Osteoblast (primary cell): ENCODE measurements around the gene L3MBTL2. TPM values are rescaled to one million over a fixed set of nuclear protein-coding genes. Genes with fewer than 3 reads are reported as not detected.

Experiments
- DNase-seq: peaks from one replicate; pipeline ENCODE4 v3.0.0; 2011; ENCODE audit warnings: low spot score, mixed read lengths; ENCODE audit not compliant: insufficient read length; ENCODE audit errors: missing footprints
- H2AFZ ChIP-seq: 2 replicates; pipeline ENCODE4 v1.6.0; 2011; ENCODE audit warnings: mild to moderate bottlenecking, low read length
- H3K27ac ChIP-seq: 2 replicates; pipeline ENCODE4 v1.5.1; 2011; ENCODE audit warnings: mild to moderate bottlenecking, low read depth, low read length, moderate library complexity
- H3K27me3 ChIP-seq: 2 replicates; pipeline ENCODE4 v1.6.0; 2012; ENCODE audit warnings: mild to moderate bottlenecking, control low read depth, inconsistent platforms, low read length, moderate library complexity; ENCODE audit not compliant: insufficient read depth
- H3K36me3 ChIP-seq: 2 replicates; pipeline ENCODE4 v1.5.1; 2011; ENCODE audit warnings: mild to moderate bottlenecking, low read length, control low read depth, moderate library complexity; ENCODE audit not compliant: insufficient read depth
- H3K4me1 ChIP-seq: 2 replicates; pipeline ENCODE4 v1.5.1; 2011; ENCODE audit warnings: mild to moderate bottlenecking, low read length, control low read depth, moderate library complexity; ENCODE audit not compliant: insufficient read depth
- H3K4me2 ChIP-seq: 2 replicates; pipeline ENCODE4 v1.6.0; 2011; ENCODE audit warnings: mild to moderate bottlenecking, low read length; ENCODE audit not compliant: insufficient read depth
- H3K4me3 ChIP-seq: fragments of 200-600 bp; sonication (generic); 3 replicates; pipeline ENCODE4 v1.5.1; 2012; ENCODE audit warnings: mild to moderate bottlenecking, low read length, inconsistent platforms; ENCODE audit not compliant: insufficient read depth
- H3K79me2 ChIP-seq: 2 replicates; pipeline ENCODE4 v1.6.0; 2012; ENCODE audit warnings: mild to moderate bottlenecking, low read length, control low read depth, inconsistent platforms; ENCODE audit not compliant: insufficient read depth
- H3K9me3 ChIP-seq: 2 replicates; pipeline ENCODE4 v1.5.1; 2011; ENCODE audit warnings: low read depth, low read length, control low read depth
- H4K20me1 ChIP-seq: 2 replicates; pipeline ENCODE4 v1.6.0; 2012; ENCODE audit warnings: mild to moderate bottlenecking, low read length, control low read depth; ENCODE audit not compliant: insufficient read depth
- CTCF ChIP-seq: IDR thresholded peaks from 2 replicates; pipeline ENCODE4 v1.5.1; 2011; ENCODE audit warnings: mild to moderate bottlenecking, low read depth, low read length, moderate library complexity; ENCODE audit errors: extremely low read depth
- total RNA-seq: library from RNA; depleted of rRNA; stranded (reverse); fragments of >200 nt; gene quantifications from 2 replicates; pipeline ENCODE4 v1.2.3, GENCODE V29; 2012

L3MBTL2 gene
- total RNA-seq, 1 donor = 22.8 TPM

- H3K27me3 ChIP-seq = no peaks in the 10 kb centered on the region
- TF ChIP-seq CTCF = no peak
- peaks cover 31% of the 10 kb centered on the region for H3K79me2 ChIP-seq
- H3K4me3 ChIP-seq = no peak overlapping the region
- H4K20me1 ChIP-seq = peaks cover 13% of the 10 kb centered on the region
- no peaks in the 10 kb centered on the region for H3K9me3 ChIP-seq
- H2AFZ ChIP-seq = no peak overlapping the region
- H3K36me3 ChIP-seq = peaks cover 79% of the 10 kb centered on the region
- H3K4me2 ChIP-seq = no peak overlapping the region
- H3K4me1 ChIP-seq = no peaks in the 10 kb centered on the region
- no peak overlapping the region for H3K27ac ChIP-seq
- no peak for DNase-seq
Observed at GRCh38 chr22:41267958-41268357, 62.8 kb downstream of the L3MBTL2 start.

- no peak overlapping the region for H3K4me3 ChIP-seq
- H3K36me3 ChIP-seq = peaks cover 75% of the 10 kb centered on the region
- H3K9me3 ChIP-seq = no peaks in the 10 kb centered on the region
- H3K4me1 ChIP-seq = no peaks in the 10 kb centered on the region
- no peak overlapping the region for H3K4me2 ChIP-seq
- TF ChIP-seq CTCF = no peak
- H2AFZ ChIP-seq = no peak overlapping the region
- peak; percentile 45 for DNase-seq
- no peaks in the 10 kb centered on the region for H3K27me3 ChIP-seq
- no peak overlapping the region for H3K27ac ChIP-seq
- H3K79me2 ChIP-seq = peaks cover 35% of the 10 kb centered on the region
- H4K20me1 ChIP-seq = peaks cover 11% of the 10 kb centered on the region
Observed at GRCh38 chr22:41271787-41272186, 66.7 kb downstream of the L3MBTL2 start.

GRCh38 chr22:41273128-41273527 is 68.0 kb downstream of the L3MBTL2 start:
- Histone ChIP-seq H3K9me3 (no peaks in the 10 kb centered on the region), H3K4me3 (no peak overlapping the region), H3K36me3 (peaks cover 73% of the 10 kb centered on the region), H3K4me2 (no peak overlapping the region), H4K20me1 (peaks cover 5% of the 10 kb centered on the region), H3K79me2 (peaks cover 40% of the 10 kb centered on the region), H2AFZ (no peak overlapping the region), H3K4me1 (no peaks in the 10 kb centered on the region), H3K27ac (no peak overlapping the region), H3K27me3 (no peaks in the 10 kb centered on the region)
- DNase-seq = no peak
- no peak for TF ChIP-seq CTCF

- Histone ChIP-seq H3K27ac (no peak overlapping the region), H3K9me3 (no peaks in the 10 kb centered on the region), H3K4me2 (no peak overlapping the region), H3K27me3 (no peaks in the 10 kb centered on the region), H3K4me3 (no peak overlapping the region), H3K4me1 (no peaks in the 10 kb centered on the region), H2AFZ (no peak overlapping the region), H3K36me3 (peaks cover 73% of the 10 kb centered on the region), H4K20me1 (peaks cover 5% of the 10 kb centered on the region), H3K79me2 (peaks cover 44% of the 10 kb centered on the region)
- TF ChIP-seq CTCF = no peak
- DNase-seq = no peak
Observed at GRCh38 chr22:41274856-41275255, 69.7 kb downstream of the L3MBTL2 start.
